ENCODE results near the gene TSN.
A peak's percentile ranks its signal among the peaks of the same experiment; 100 is the strongest.
"Not testable (repeated sequence)": the region's sequence is repeated elsewhere in the genome, so short reads cannot be mapped to it uniquely, and the experiment has no call there.

The TSN gene

DNA sequence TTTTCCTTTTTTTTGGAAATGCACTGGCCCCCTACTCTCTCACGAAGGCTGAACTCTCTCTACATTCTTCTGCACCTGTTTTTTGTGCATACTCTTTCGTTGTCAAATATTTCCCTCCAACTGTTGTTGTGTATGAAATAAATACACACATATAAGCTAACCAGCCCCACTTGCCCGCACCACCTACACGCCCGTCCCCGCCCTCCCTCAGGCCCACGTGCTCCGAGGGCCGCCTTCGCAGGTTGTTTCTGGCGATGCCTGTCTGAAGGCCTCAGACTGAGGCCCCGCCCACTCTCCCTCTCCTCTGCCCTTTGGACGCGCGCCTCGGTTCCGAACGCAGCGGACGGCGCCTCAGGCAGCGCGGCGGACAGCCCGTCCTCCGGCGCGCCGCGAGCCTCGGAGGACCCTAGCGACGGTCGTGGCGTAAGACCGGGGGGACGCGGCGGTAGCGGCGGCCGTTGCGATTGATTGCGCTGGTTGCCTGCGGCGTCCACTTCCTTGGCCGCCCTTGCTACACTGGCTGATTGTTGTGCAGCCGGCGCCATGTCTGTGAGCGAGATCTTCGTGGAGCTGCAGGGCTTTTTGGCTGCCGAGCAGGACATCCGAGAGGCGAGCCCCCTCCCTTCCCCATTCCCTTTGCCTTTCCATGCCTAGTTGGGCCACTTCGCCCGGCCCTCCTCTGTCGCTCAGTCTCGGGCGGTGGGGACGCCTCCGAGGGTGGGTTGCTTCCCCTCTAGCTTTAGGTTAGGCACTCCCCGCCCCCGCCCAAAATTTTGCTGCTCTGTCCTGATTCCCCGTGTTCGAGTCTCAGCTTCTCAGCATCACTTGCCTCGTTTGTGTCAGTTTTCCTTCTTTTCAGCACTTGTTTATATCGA, at the start of gene TSN:
TSN (plus strand) TSS at position 415 of the 875 bp plus-strand sequence; CDS start at position 544, 129 bp downstream.
- peak; percentile 97 for DNase-seq

DNA sequence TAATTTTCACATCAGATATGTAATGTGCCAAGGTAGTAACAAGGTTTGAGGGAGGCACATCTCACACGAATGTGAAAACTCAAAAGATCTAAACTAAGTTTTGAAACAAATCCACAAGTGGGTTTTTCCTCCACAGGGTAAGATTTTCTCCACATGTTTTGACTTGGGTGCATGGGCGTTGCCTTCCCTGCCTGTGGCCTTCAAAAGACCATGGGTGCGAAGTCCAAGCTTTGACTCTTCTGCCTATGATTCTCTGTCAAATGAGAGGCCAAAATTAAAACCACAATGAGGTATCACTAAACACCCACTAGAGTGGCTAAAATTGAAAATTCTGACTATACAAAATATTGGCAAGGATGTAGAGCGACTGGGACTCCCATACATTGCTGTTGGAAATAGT, 49.5 kb upstream of the TSN start:
- no peak for DNase-seq

DNA sequence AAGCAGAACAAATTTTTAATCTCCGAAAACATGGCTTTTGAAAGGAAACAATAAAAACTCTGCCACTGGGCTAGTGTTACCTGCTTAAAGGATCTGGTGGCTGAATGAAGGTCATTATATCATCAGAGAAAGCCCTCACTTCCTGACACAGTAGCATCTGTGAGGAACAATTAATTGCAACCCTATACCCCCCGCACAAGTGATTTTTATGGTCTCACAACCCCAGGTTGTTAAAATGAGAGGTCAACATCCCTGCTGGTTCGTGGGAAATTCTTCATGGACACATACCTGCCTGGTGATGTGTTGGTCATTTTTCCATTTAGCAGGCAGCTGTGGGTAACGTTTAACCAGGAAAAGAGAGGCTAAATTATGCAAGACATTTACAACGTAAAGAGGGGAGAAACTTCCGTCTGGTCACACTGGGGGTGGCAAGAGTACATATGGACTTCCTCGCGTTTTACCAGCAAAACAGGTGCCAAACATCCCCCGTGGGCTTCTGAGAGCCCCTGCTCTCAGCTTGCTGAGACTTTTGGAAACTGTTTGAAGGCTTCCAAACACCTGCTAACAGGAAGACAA, 48.0 kb upstream of the TSN start:
- DNase-seq = no peak

DNA sequence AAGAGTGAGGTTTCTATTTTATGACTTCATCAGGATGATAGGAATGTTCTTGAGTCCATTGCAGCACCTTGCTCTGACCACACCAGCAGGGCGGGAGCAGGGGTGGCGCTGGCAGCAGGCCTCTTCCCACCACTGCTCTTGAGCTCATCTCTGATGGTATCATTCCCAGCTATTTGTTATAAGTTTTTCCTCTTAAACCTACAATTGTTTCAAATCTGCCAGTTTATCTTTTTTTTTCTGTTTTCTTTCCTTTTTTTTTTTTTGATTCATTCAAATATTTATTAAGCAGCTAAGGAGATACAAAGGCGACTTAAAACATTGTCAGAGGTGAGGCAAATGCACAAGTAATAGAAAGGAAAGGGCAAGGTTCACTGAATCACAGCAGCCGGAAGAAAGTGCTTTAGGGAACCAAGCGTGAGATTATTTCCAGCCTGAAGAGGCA, 47.5 kb upstream of the TSN start:
- no peak for DNase-seq

DNA sequence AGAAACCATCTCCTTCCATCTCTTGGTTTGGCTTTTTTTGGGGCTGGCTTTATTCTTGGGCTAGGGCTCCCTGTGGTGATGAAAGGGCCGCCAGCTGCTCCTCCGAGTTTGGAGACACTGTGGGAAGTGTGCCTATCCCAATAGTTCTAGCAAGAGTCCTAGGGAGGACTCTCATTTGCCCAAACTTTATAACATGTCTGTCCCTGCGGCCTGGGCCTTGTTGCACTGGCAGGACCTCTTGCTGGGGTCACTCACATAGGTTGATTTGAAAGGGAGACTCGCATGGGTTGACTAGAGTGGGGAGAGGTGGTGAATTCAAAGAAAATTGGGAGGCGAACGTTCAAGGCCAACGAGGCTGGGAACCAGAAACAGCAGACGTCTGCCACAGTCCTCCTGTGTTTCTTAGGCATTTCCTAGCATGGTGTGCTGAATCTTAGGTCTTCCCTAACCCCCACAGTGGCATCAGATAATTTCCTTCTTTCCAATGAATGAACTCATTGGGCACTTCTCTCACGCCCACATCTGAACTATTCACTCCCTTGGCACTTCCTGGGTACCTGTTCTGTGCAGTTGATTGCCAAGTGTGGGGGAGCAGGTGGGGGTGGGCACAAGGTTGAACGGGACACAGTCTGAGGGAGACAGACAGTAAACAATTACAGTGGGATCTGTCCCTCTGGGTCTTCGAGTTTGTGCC, 45.5 kb upstream of the TSN start:
- DNase-seq = no peak

DNA sequence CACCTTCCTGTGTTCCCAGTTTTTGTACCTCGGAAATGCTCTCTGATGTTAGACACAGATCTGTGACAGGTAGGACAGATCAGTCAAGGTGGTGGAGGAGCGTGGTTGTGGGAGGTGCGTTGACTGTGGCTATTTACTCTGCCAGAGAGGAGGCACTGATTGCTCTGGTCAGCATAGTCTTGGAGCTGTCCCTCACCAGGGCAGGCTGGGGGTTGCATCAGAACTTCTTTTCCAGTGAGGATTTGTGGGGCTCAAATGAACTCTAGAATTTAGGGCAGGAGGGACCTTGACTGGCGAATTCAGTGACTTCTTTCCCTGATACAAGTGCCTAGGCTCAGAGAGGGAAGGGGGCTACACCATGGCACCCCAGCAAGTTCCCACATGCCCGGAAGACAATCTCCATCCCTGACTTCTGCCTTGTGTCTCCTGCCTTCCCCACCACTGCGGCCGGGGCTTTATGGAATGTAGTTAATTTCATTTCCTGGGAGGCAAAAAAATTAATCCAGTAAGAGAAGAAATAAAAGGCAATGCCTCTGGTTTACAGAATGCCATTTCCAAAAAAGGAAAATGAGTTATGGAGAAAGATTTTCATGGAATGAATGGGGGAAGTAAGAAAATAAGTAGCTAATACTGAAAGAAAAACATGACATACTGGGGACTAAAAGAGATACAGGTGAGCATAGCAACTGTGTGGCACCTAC, 44.8 kb upstream of the TSN start:
- DNase-seq = no peak

DNA sequence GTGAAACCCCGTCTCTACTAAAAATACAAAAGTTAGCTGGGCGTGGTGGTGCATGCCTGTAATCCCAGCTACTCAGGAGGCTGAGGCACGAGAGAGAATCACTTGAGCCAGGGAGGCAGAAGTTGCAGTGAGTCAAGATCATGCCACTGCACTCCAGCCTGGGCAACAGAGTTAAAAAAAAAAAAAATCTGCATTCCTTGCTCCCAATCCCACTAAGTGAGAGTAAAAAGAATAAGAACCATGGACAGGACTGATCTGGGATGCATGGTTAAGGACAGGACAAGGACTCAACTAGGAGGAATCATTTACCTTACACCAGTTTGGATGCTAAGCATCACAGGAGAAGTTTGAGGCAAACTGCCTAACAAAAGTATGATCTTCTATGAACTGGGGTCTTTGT, 44.0 kb upstream of the TSN start:
- not testable (repeated sequence) for DNase-seq

DNA sequence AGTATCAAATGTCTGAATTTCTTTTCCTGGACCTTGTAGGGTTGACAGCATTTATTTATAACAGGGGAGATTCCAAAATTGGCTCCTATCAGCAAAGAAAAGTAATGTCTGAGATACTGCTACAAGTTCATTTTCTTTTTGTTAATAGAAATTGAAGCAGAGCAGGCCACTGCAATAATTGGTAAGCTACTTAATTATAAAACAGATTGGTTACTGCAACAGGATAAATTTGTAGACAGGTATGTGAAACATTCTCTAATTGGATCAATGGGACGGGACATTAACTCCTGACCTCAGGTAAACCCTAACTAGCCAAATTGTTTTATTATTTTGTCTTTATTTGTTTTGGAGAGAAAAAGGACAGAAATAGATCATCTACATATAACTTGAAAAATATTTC, 39.3 kb upstream of the TSN start:
- no peak for DNase-seq

DNA sequence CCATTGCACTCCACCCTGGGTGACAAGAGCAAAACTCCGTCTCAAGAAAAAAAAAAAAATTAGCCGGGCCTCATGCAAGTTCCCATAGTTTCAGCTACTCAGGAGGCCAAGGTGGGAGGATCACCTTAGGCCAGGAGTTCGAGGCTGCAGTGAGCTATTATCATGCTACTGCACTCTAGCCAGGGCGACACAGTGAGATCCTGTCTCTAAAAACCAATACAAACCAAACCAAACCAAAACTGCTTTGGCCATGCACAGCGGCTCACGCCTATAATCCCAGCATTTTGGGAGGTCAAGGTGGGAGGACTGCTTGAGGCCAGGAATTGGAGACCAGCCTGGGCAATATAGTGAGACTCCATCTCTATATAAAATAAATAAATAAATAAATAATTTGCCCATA, 37.9 kb upstream of the TSN start:
- DNase-seq = no peak

DNA sequence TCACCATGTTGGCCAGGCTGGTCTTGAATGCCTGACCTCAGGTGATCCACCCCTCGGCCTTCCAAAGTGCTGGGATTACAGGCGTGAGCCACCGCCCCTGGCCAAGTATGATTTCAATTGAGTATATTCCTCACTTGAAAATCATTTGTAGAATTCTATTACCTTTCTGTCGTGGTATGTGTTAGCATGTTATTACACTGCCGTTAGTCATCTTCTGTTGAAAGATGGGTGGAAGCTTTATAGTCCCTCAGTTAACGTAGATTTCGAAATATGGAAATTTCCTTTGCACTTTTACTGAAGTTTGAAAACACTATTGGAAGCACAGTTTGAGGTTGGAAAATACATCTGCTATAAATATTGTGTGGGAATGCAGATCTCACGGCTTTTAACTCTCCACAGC, 33.5 kb upstream of the TSN start:
- no peak for DNase-seq

DNA sequence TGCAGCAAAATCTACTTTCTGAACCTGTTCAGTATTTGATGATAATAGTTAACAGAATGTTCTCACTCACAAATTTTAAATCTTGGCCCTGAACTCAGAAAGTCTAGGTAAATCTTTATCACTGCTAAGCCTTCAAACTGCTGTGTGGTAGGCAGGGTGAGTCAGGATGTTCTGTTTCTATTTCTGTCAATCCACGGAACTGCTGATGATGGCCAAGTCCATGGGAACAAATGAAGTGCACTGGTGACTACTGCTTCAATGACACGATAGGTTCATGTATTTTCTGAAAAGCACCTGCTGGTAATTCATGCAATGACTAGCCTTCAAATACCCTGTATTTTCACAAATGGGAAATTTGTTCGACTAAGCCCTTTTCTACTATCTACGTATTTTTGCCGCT, 33.0 kb upstream of the TSN start:
- no peak for DNase-seq

DNA sequence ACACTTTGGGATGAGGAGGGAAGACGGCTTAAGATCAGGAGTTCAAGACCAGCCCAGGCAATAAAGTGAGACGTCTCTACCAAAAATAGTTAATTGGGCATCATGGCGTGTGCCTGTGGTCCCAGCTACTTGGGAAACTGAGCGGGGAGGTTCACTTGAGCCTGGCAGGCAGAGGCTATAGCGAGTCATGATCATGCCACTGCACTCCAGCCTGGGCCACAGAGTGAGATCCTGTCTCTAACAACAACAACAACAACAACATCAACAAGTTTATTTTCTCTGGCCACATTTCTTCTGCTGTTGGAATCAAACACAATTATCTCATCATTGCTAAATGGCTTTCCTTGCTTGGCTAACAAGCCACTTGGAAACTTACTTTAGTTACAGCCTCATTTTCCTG, 32.1 kb upstream of the TSN start:
- DNase-seq = no peak

DNA sequence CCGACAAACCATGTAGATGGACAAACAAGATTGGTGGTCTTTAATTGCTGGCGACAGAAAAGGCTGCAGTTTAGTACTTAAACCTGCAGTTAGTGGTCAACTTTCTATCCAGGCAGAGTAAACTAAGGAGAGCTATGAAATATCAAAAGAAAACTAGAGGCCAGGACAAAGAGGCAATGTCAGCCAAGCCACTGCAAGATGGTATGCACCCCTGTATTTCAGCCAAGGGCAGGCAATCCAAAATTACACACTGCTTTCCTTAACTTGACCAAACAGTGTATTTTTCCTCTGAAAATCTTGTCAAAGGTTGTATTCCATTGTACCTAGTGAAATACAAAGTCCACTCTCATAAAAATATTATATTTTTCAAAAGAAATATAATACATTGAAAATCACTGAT, 28.1 kb upstream of the TSN start:
- no peak for DNase-seq

DNA sequence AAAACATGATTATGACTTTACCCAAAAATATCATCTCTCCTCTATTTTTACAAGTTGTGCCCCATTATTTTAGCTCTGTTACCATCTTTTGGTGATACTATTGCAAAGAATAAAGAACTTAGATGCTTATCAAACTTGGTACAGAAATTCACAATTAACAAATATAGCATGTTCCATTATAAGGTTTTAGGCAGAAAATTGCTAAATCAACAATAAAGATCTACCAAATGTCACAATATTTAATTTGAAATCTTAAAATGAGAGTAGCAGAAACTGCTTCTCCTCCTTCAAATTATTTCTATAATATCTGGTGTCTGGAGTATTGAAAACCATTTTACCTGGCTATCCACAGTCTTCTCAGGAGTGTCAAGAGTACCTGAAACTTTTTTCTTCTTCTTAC, 27.5 kb upstream of the TSN start:
- no peak for DNase-seq

DNA sequence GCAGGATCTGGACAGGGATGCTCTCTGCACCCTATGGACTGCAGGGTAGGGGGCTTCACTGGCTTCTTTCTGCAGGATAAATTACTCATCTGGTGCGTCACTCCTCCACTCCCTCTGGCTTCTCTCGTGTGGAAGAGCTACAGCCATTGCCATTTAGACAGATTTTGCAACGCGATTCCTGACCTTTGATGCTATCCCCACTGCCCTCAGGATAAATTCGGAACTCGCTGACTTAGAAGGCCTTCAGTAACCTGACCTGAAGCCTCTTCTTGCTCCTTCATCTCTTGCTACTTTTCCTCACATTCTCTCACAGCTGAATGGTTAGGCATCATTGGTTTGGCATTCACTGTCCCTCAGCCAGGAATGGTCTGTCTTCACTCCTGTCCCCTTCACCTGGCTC, 24.1 kb upstream of the TSN start:
- no peak for DNase-seq

DNA sequence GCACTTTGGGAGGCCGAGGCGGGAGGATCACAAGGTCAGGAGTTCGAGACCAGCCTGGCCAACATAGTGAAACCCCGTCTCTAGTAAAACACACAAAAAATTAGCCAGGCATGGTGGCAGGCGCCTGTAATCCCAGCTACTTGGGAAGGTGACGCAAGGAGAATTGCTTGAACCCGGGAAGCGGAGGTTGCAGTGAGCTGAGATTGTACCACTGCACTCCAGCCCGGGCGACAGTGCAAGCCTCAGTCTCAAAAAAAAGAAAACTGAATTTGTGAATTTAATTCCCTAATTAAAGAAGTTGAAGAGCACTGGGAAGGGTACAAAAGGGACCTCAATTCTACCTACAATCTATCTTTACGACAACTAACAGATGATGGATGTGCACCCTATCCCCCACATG, 20.9 kb upstream of the TSN start:
- not testable (repeated sequence) for DNase-seq

DNA sequence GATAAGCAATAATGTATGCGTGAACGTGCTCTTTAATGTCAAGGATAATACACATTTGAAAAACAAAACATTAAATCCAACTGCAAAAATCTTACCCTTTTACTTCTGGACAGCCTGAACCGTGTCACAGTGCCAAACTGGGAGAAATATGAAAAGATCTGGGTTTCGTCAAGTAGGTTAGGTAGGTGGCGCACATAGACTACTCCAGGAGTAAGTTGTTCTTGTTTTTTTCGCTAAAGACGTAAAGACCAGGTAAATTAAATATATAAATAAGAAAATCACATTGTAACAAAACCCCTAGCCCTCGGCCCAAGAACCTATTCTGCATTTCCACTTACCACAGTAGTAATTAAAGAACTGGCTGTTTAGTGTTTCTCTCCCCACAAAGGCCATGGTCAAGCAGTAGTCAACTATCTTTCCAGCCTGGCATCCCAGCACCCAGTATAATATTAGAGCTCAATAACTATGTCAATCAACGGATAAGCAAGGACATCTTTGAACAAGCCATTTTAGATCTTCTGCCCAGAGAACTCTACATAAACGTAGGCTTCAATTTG, 19.9 kb upstream of the TSN start:
- peak; percentile 23 for DNase-seq

DNA sequence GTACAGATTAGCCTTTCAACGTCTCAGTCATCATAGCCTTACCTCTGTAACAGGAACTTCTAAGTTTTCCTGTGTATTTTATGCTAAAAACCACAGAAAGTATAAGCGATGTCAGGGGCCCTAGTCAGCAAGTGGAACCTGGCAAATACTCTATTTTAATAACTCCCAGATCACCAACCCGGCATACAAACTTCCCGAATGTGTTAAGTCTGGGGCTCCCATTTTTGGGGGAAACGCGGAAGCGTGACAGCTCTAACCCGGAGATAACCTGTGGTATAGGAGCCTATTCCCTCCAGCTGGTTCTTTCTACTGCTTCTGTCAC, 19.4 kb upstream of the TSN start:
- no peak for DNase-seq

DNA sequence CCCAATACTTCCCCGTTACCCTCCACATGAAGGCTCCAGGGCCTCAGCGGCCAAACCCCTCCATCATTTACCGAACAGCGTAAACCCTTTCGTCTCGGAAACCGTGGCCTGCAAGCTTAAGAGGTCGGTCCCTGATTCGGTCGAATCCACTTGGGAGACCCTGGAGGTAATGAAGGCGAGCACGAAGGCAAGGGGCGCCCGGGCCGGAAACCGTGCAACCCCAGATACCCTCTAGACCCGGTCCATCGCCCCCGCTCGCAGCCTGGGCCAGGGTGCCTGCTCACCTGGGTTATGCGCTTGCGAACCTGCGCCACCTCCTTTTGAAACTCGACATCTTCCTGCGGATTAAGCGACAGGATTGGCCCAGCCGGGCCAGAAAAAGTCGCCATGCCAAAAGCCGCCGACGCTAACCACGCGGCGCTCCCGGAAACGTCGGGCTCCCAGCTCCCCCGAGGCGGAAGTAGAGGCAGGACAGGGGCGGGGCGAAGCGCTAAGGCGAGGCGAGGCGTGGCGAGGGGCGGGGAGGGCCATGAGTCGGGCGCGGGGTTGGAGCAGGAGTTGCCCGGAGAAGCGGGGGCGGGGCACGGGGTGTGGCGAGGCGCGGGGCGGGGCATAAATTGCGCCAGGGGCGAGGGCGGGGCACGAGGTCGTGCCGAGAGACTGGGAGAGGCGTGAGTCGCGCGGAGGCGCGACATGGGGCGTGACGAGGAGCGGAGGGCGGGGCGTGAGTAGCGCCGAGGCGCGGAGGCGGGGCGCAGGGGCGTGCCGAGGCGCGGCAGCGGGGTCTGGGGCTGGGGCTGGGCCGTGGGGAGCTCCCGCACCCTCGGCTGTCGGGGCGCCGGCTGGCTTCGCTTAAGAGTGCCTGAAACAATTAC, 18.8 kb upstream of the TSN start, which contains the start of gene NIFK:
NIFK (minus strand) TSS at position 414 of the 875 bp plus-strand sequence; CDS start at position 389, 25 bp downstream.
- DNase-seq = peak; percentile 99

DNA sequence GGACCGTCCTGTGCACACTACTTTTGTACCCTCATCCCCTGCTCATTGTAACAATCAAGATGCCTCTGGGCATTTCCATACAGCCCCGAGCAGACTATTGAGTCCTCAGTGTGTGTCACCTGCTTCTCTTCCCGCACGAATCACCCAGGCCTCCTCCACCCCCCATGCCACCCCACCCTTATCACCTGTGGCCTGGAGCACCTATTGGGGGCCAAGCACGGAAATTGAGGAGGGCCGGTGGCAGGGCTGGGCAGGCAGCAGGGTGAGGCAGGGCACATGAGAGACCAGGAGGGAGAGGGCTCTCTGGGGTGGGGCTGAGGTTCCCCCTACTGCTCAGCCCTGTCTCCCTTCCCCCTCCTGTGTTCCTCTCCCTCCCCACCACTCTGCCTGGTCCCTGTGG, 14.5 kb upstream of the TSN start:
- DNase-seq = no peak

DNA sequence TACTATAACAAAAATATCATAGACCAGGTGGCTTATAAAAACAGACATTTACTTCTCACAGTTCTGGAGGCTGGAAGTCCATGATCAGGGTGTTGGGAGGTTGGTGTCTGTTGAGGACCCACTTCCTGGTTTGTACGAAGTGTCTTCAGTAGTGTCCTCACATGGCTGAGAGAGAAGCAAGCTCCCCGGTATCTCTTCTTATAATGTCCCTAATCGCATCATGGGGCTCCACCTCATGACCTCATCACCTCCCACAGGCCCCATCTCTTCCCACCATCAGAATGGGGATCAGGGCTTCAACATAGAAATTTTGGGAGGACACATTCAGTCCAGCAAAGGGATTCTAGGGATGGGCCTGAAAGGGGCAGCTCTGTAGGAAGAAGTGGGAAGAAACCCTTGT, 14.0 kb upstream of the TSN start:
- no peak for DNase-seq

DNA sequence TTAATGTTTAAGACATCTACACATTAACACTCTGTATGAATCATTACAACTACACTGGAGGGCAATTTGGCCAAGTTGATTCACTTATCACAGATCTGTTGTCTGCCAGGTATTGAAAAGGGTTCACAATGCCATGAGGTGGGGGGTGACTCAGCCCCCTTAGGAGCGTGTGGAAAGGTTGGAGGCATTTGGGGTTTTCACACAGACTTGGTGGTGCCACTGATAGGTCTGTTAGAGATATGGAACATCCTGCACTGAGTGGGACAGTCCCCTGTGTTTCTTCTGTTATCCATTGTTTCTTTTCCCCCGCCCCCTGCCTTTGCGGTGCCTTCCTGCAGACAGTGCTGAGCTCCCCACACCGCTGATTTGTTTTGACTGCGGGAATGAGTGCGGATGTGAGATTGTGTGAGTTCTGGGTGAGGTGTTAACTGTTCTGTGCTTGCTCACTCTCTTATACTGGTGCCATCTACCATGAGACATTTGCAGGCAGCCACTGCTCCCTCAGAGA, 9.3 kb upstream of the TSN start:
- DNase-seq = peak; percentile 37
